Measurements from ENCODE around the gene STK40.

DNA sequence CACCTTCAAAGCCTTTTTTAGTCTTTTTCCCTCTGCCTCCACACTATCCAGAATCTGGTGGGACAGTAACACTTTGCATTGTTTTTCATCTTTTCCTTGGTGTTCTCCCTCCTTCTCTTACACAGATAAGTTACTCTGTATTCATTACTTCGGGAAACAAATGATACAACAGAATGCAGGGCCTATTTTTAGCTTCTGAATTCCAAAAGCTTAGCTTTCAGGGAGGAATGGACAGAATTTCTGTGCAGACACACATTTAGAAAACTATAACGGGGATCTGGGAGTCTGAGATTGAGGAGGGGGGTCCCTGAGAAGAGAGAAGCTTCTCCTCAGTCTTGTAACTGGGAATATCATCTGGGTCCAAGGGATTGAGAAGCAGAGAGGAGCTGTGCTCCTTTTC, 3.5 kb upstream of the STK40 start:
- TF ChIP-seq, protein P1, sequence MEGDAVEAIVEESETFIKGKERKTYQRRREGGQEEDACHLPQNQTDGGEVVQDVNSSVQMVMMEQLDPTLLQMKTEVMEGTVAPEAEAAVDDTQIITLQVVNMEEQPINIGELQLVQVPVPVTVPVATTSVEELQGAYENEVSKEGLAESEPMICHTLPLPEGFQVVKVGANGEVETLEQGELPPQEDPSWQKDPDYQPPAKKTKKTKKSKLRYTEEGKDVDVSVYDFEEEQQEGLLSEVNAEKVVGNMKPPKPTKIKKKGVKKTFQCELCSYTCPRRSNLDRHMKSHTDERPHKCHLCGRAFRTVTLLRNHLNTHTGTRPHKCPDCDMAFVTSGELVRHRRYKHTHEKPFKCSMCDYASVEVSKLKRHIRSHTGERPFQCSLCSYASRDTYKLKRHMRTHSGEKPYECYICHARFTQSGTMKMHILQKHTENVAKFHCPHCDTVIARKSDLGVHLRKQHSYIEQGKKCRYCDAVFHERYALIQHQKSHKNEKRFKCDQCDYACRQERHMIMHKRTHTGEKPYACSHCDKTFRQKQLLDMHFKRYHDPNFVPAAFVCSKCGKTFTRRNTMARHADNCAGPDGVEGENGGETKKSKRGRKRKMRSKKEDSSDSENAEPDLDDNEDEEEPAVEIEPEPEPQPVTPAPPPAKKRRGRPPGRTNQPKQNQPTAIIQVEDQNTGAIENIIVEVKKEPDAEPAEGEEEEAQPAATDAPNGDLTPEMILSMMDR (IDR thresholded peaks at IDR 0.05 in 2 of 3, conservative IDR thresholded peaks at IDR 0.05 in 1 of 3; ENCODE audit: insufficient read depth in 2 of 3, low read depth in 1 of 3, low read length in 3 of 3) = no peak
- TF ChIP-seq BRCA1 (IDR thresholded peaks at IDR 0.05) = no peak
- TF ChIP-seq BRCA1 (CRISPR knock-in tag; IDR thresholded peaks at IDR 0.05) = no peak
- TF ChIP-seq POLR2H (tag; IDR thresholded peaks at IDR 0.05; ENCODE audit: low read depth) = no peak
